Activated T-helper 17 cell treated with anti-CD3 and anti-CD28 coated beads, Interleukin-2, amount 50 U/mL, for 72 hours (primary cell): ENCODE results near the gene SNX15. TPM values are rescaled to one million over a fixed set of nuclear protein-coding genes. Genes with fewer than 3 reads are reported as not detected.

Experiments
- ATAC-seq: fragments of 150-1000 bp; cut with Tn5 transposase; replicated peaks from 2 replicates; pipeline ENCODE4 v1.10.0; 2021; ENCODE audit warnings: mild to moderate bottlenecking, moderate library complexity
- H3K27ac Mint-ChIP-seq: one replicate; pipeline ENCODE4 v1.8.0; 2022; ENCODE audit warnings: mixed read lengths
- H3K27me3 Mint-ChIP-seq: one replicate; pipeline ENCODE4 v1.8.0; 2022; ENCODE audit warnings: mixed read lengths
- H3K36me3 Mint-ChIP-seq: one replicate; pipeline ENCODE4 v1.8.0; 2022; ENCODE audit warnings: low read depth, mild to moderate bottlenecking, mixed read lengths
- H3K4me1 Mint-ChIP-seq: one replicate; pipeline ENCODE4 v1.8.0; 2022; ENCODE audit warnings: mixed read lengths
- H3K4me3 Mint-ChIP-seq: one replicate; pipeline ENCODE4 v1.8.0; 2022; ENCODE audit warnings: mild to moderate bottlenecking, mixed read lengths
- H3K9me3 Mint-ChIP-seq: one replicate; pipeline ENCODE4 v1.8.0; 2022; ENCODE audit warnings: mixed read lengths
- total RNA-seq, 2 donors: library from RNA; stranded (reverse); gene quantifications; one replicate each; pipeline ENCODE4 v1.2.3, GENCODE V29; 2022

SNX15 gene
- total RNA-seq, 2 donors from 2014 or later, result 13.5 to 14.4 TPM

GRCh38 chr11:65078151-65078550 is 50.9 kb downstream of the SNX15 start:
- peaks cover 24% of the 10 kb centered on the region for H3K4me1 Mint-ChIP-seq

GRCh38 chr11:65078786-65079342 is 51.6 kb downstream of the SNX15 start:
- peaks cover 27% of the 10 kb centered on the region for H3K4me1 Mint-ChIP-seq

More at GRCh38 chr11:65078151-65078550, 50.9 kb downstream of the SNX15 start:
- peak; percentile 90 for ATAC-seq
- peak overlapping the region; percentile 38 for H3K4me3 Mint-ChIP-seq
- peaks cover 72% of the 10 kb centered on the region for H3K36me3 Mint-ChIP-seq
- H3K9me3 Mint-ChIP-seq, result no peaks in the 10 kb centered on the region
- no peaks in the 10 kb centered on the region for H3K27me3 Mint-ChIP-seq
- peak overlapping the region; percentile 87 for H3K27ac Mint-ChIP-seq

GRCh38 chr11:65083134-65083833 is 56.0 kb downstream of the SNX15 start:
- H3K9me3 Mint-ChIP-seq, result no peaks in the 10 kb centered on the region
- H3K27ac Mint-ChIP-seq, result peak overlapping the region; percentile 98
- no peaks in the 10 kb centered on the region for H3K27me3 Mint-ChIP-seq
- peak; percentile 3 for ATAC-seq
- peaks cover 91% of the 10 kb centered on the region for H3K36me3 Mint-ChIP-seq
- peak overlapping the region; percentile 98 for H3K4me3 Mint-ChIP-seq
- H3K4me1 Mint-ChIP-seq, result peaks cover 35% of the 10 kb centered on the region

More at GRCh38 chr11:65078786-65079342, 51.6 kb downstream of the SNX15 start:
- no peak for ATAC-seq
- Mint-ChIP-seq H3K27ac (peak overlapping the region; percentile 87), H3K27me3 (no peaks in the 10 kb centered on the region), H3K36me3 (peaks cover 79% of the 10 kb centered on the region), H3K9me3 (no peaks in the 10 kb centered on the region), H3K4me3 (peak overlapping the region; percentile 38)

GRCh38 chr11:65083834-65084597 is 56.8 kb downstream of the SNX15 start, which contains the start of the genes CDCA5 and ZFPL1:
CDCA5 (minus strand) TSS chr11:65084040; CDS start chr11:65083978, 62 bp downstream.
ZFPL1 (plus strand) TSS chr11:65084222; CDS start chr11:65084699, 477 bp downstream.
- Mint-ChIP-seq H3K36me3 (peaks cover 91% of the 10 kb centered on the region), H3K4me1 (peaks cover 33% of the 10 kb centered on the region), H3K27me3 (no peaks in the 10 kb centered on the region)

GRCh38 chr11:65084598-65085375 is 57.5 kb downstream of the SNX15 start:
- ATAC-seq, result no peak
- peak overlapping the region; percentile 98 for H3K4me3 Mint-ChIP-seq
- no peaks in the 10 kb centered on the region for H3K9me3 Mint-ChIP-seq
- peaks cover 90% of the 10 kb centered on the region for H3K36me3 Mint-ChIP-seq
- H3K27me3 Mint-ChIP-seq, result no peaks in the 10 kb centered on the region
- peak overlapping the region; percentile 98 for H3K27ac Mint-ChIP-seq
- H3K4me1 Mint-ChIP-seq, result peaks cover 33% of the 10 kb centered on the region

More at GRCh38 chr11:65083834-65084597, 56.8 kb downstream of the SNX15 start, which contains the start of the genes CDCA5 and ZFPL1:
- ATAC-seq, result peak; percentile 94
- Mint-ChIP-seq H3K9me3 (no peaks in the 10 kb centered on the region), H3K4me3 (peak within 1 kb of the TSS; percentile 98), H3K27ac (peak within 1 kb of the TSS; percentile 98)

GRCh38 chr11:65085446-65085845 is 58.2 kb downstream of the SNX15 start:
- Mint-ChIP-seq H3K4me3 (peak overlapping the region; percentile 98), H3K27me3 (no peaks in the 10 kb centered on the region), H3K27ac (peak overlapping the region; percentile 98), H3K9me3 (no peaks in the 10 kb centered on the region), H3K36me3 (peaks cover 84% of the 10 kb centered on the region), H3K4me1 (peaks cover 33% of the 10 kb centered on the region)
- ATAC-seq, result no peak

GRCh38 chr11:65086809-65087208 is 59.6 kb downstream of the SNX15 start:
- no peak for ATAC-seq
- no peaks in the 10 kb centered on the region for H3K27me3 Mint-ChIP-seq

GRCh38 chr11:65087216-65087615 is 60.0 kb downstream of the SNX15 start:
- peaks cover 28% of the 10 kb centered on the region for H3K4me1 Mint-ChIP-seq
- H3K9me3 Mint-ChIP-seq, result no peaks in the 10 kb centered on the region
- H3K27me3 Mint-ChIP-seq, result no peaks in the 10 kb centered on the region
- no peak overlapping the region for H3K27ac Mint-ChIP-seq
- no peak overlapping the region for H3K4me3 Mint-ChIP-seq
- peaks cover 67% of the 10 kb centered on the region for H3K36me3 Mint-ChIP-seq
- no peak for ATAC-seq

More at GRCh38 chr11:65086809-65087208, 59.6 kb downstream of the SNX15 start:
- Mint-ChIP-seq H3K4me1 (peaks cover 28% of the 10 kb centered on the region), H3K9me3 (no peaks in the 10 kb centered on the region), H3K4me3 (no peak overlapping the region), H3K27ac (no peak overlapping the region), H3K36me3 (peaks cover 70% of the 10 kb centered on the region)

- H3K4me1 Mint-ChIP-seq, result peaks cover 25% of the 10 kb centered on the region
- no peaks in the 10 kb centered on the region for H3K27me3 Mint-ChIP-seq
- no peak overlapping the region for H3K27ac Mint-ChIP-seq
- ATAC-seq, result no peak
- peaks cover 61% of the 10 kb centered on the region for H3K36me3 Mint-ChIP-seq
- H3K4me3 Mint-ChIP-seq, result no peak overlapping the region
- no peaks in the 10 kb centered on the region for H3K9me3 Mint-ChIP-seq
Observed at GRCh38 chr11:65087827-65088226, 60.6 kb downstream of the SNX15 start.

- Mint-ChIP-seq H3K4me1 (peaks cover 11% of the 10 kb centered on the region), H3K27ac (peak overlapping the region; percentile 33), H3K36me3 (peaks cover 43% of the 10 kb centered on the region), H3K27me3 (no peaks in the 10 kb centered on the region), H3K9me3 (no peaks in the 10 kb centered on the region), H3K4me3 (no peak overlapping the region)
- ATAC-seq, result no peak
Observed at GRCh38 chr11:65089621-65090020, 62.4 kb downstream of the SNX15 start.

Other genes starting within 250 kb of the SNX15 start
- 100 to 1,000 TPM; 316 to 397 TPM for gene SF1, start 248.9 kb upstream of the SNX15 start, total RNA-seq
- gene MAP4K2, start 224.2 kb upstream of the SNX15 start, total RNA-seq, result 10 to 100 TPM; 65.9 to 82.5 TPM
- gene MEN1, start 216.9 kb upstream of the SNX15 start, total RNA-seq, result 10 to 100 TPM; 17.9 to 28.2 TPM
- under 1 TPM; 0.37 to 0.71 TPM for gene CDC42BPG, start 182.8 kb upstream of the SNX15 start, total RNA-seq
- gene EHD1, start 148.8 kb upstream of the SNX15 start, total RNA-seq, result 100 to 1,000 TPM in 1 of 2 donors, 10 to 100 TPM in 1; 96.5 to 107 TPM
- 10 to 100 TPM; 20.9 to 23.1 TPM for gene ATG2A, start 110.2 kb upstream of the SNX15 start, total RNA-seq
- gene PPP2R5B, start 102.8 kb upstream of the SNX15 start, total RNA-seq, result 10 to 100 TPM; 14.6 to 43.0 TPM
- gene GPHA2, start 91.5 kb upstream of the SNX15 start, total RNA-seq, result under 1 TPM in 1 of 2 donors, not detected in 1; 0.43 TPM
- gene MAJIN, start 55.3 kb upstream of the SNX15 start, total RNA-seq, result 1 to 10 TPM in 1 of 2 donors, not detected in 1; 1.1 TPM
- under 1 TPM; 0.28 to 0.37 TPM for gene BATF2, start 30.5 kb upstream of the SNX15 start, total RNA-seq
- 10 to 100 TPM; 60.4 to 90.5 TPM for gene ARL2, start 13.3 kb upstream of the SNX15 start, total RNA-seq
- 10 to 100 TPM; 12.3 to 20.1 TPM for gene SAC3D1, start 13.8 kb downstream of the SNX15 start, total RNA-seq
- gene NAALADL1, start 31.1 kb downstream of the SNX15 start, total RNA-seq, result 10 to 100 TPM; 11.2 to 12.6 TPM
- 100 to 1,000 TPM in 1 of 2 donors, 10 to 100 TPM in 1; 99.5 to 127 TPM for gene CDCA5, start 56.6 kb downstream of the SNX15 start, total RNA-seq
- 10 to 100 TPM; 25.2 to 36.3 TPM for gene ZFPL1, start 56.8 kb downstream of the SNX15 start, total RNA-seq
- 10 to 100 TPM; 71.8 to 80.6 TPM for gene VPS51, start 68.8 kb downstream of the SNX15 start, total RNA-seq
- gene TM7SF2, start 84.4 kb downstream of the SNX15 start, total RNA-seq, result 10 to 100 TPM; 19.7 to 20.1 TPM
- 10 to 100 TPM in 1 of 2 donors, 1 to 10 TPM in 1; 6.3 to 10.0 TPM for gene ZNHIT2, start 90.3 kb downstream of the SNX15 start, total RNA-seq
- gene FAU, start 94.7 kb downstream of the SNX15 start, total RNA-seq, result 100 to 1,000 TPM; 929 to 948 TPM
- 10 to 100 TPM; 61.7 to 87.7 TPM for gene MRPL49, start 94.9 kb downstream of the SNX15 start, total RNA-seq
- 10 to 100 TPM; 28.9 to 30.8 TPM for gene SYVN1, start 107.1 kb downstream of the SNX15 start, total RNA-seq
- gene SPDYC, start 142.8 kb downstream of the SNX15 start, total RNA-seq, result not detected
- gene CAPN1, start 154.5 kb downstream of the SNX15 start, total RNA-seq, result 100 to 1,000 TPM; 143 to 150 TPM
- 10 to 100 TPM; 54.6 to 64.1 TPM for gene POLA2, start 234.5 kb downstream of the SNX15 start, total RNA-seq